Kidney epithelial cell (primary cell): ENCODE data around the gene GUCY1A1. TPM values are rescaled to one million over a fixed set of nuclear protein-coding genes. Genes with fewer than 3 reads are reported as not detected.

ENCODE experiments used
- DNase-seq: peaks from one replicate; pipeline ENCODE4 v3.0.0-alpha.2; 2010; ENCODE audit warnings: low read depth
- H3K27me3 ChIP-seq: 2 replicates; pipeline ENCODE4 v1.6.0; 2011; ENCODE audit warnings: low read length; ENCODE audit not compliant: control insufficient read depth, insufficient read depth
- H3K36me3 ChIP-seq: 2 replicates; pipeline ENCODE4 v1.5.1; 2011; ENCODE audit warnings: low read length; ENCODE audit not compliant: control insufficient read depth, insufficient read depth
- H3K4me3 ChIP-seq: 2 replicates; pipeline ENCODE4 v1.5.1; 2011; ENCODE audit warnings: low read depth, mild to moderate bottlenecking, control low read depth, low read length
- CTCF ChIP-seq: IDR thresholded peaks from 2 replicates; pipeline ENCODE4 v1.5.1; 2011; ENCODE audit warnings: mild to moderate bottlenecking, moderate library complexity, low read length, control low read depth, inconsistent platforms; ENCODE audit not compliant: insufficient read depth, poor library complexity, severe bottlenecking
- total RNA-seq: library from RNA; depleted of rRNA; stranded (reverse); fragments of >200 nt; gene quantifications from 2 replicates; pipeline ENCODE4 v1.2.3, GENCODE V29; 2015

Gene GUCY1A1
- total RNA-seq, 1 donor from 2014 or later: 3.1 TPM

- Histone ChIP-seq H3K36me3 (no peaks in the 10 kb centered on the region), H3K27me3 (no peaks in the 10 kb centered on the region), H3K4me3 (no peak overlapping the region)
- TF ChIP-seq CTCF: no peak
- DNase-seq: no peak
These were observed 55.7 kb downstream of the GUCY1A1 start for GRCh38 chr4:155722336-155722735.

GRCh38 chr4:155722816-155723499 is 56.3 kb downstream of the GUCY1A1 start:
- Histone ChIP-seq H3K36me3 (no peaks in the 10 kb centered on the region), H3K27me3 (no peaks in the 10 kb centered on the region), H3K4me3 (no peak overlapping the region)
- TF ChIP-seq CTCF: no peak
- peak; percentile 52 for DNase-seq

- no peak for TF ChIP-seq CTCF
These were observed 58.1 kb downstream of the GUCY1A1 start for GRCh38 chr4:155724731-155725130.

GRCh38 chr4:155734065-155734464 is 67.4 kb downstream of the GUCY1A1 start:
- DNase-seq: no peak
- Histone ChIP-seq H3K27me3 (no peaks in the 10 kb centered on the region), H3K36me3 (no peaks in the 10 kb centered on the region), H3K4me3 (no peak overlapping the region)
- no peak for TF ChIP-seq CTCF

More at GRCh38 chr4:155724731-155725130, 58.1 kb downstream of the GUCY1A1 start:
- no peak for DNase-seq
- Histone ChIP-seq H3K4me3 (no peak overlapping the region), H3K27me3 (no peaks in the 10 kb centered on the region), H3K36me3 (no peaks in the 10 kb centered on the region)

- H3K36me3 ChIP-seq: no peaks in the 10 kb centered on the region
- H3K27me3 ChIP-seq: no peaks in the 10 kb centered on the region
- no peak for TF ChIP-seq CTCF
- H3K4me3 ChIP-seq: no peak overlapping the region
- no peak for DNase-seq
These were observed 68.3 kb downstream of the GUCY1A1 start for GRCh38 chr4:155734951-155735350.

GRCh38 chr4:155735496-155735895 is 68.8 kb downstream of the GUCY1A1 start:
- no peaks in the 10 kb centered on the region for H3K36me3 ChIP-seq
- TF ChIP-seq CTCF: no peak
- H3K4me3 ChIP-seq: no peak overlapping the region
- no peak for DNase-seq
- H3K27me3 ChIP-seq: no peaks in the 10 kb centered on the region
